WERI-Rb-1 (cell line): ENCODE data around the gene DIP2B.

Source experiments
- DNase-seq: peaks from one replicate; pipeline ENCODE4 v3.0.0-alpha.2; 2020
- H3K27ac ChIP-seq: fragments of 250-450 bp; sonication (Bioruptor Pico); 2 replicates; pipeline ENCODE4 v1.5.1; 2020; ENCODE audit warnings: mild to moderate bottlenecking, moderate library complexity
- H3K27me3 ChIP-seq: fragments of 250-450 bp; sonication (Bioruptor Pico); 2 replicates; pipeline ENCODE4 v1.5.1; 2021; ENCODE audit warnings: mild to moderate bottlenecking, low read depth, moderate library complexity; ENCODE audit not compliant: insufficient read depth, severe bottlenecking
- H3K36me3 ChIP-seq: fragments of 250-450 bp; sonication (Bioruptor Pico); 2 replicates; pipeline ENCODE4 v1.5.1; 2020; ENCODE audit warnings: mild to moderate bottlenecking, moderate library complexity
- H3K4me3 ChIP-seq: 2 replicates; pipeline ENCODE4 v1.5.1; 2011; ENCODE audit warnings: low read depth, mild to moderate bottlenecking, control low read depth, low read length
- H3K9me3 ChIP-seq: fragments of 250-450 bp; sonication (Bioruptor Pico); 2 replicates; pipeline ENCODE4 v1.5.1; 2021; ENCODE audit warnings: mild to moderate bottlenecking, moderate library complexity; ENCODE audit not compliant: severe bottlenecking
- CTCF ChIP-seq: IDR thresholded peaks from 2 replicates; pipeline ENCODE4 v1.5.1; 2011; ENCODE audit warnings: low read depth, mild to moderate bottlenecking, control low read depth, inconsistent platforms, low read length

The DIP2B gene

GRCh38 chr12:50626026-50626425 is 121.2 kb downstream of the DIP2B start:
- Histone ChIP-seq H3K27ac (no peak overlapping the region), H3K4me3 (no peak overlapping the region), H3K27me3 (no peaks in the 10 kb centered on the region), H3K36me3 (peaks cover 5% of the 10 kb centered on the region), H3K9me3 (no peaks in the 10 kb centered on the region)
- no peak for TF ChIP-seq CTCF
- no peak for DNase-seq

- H3K27ac ChIP-seq: no peak overlapping the region
- no peaks in the 10 kb centered on the region for H3K27me3 ChIP-seq
- DNase-seq: no peak
- no peak overlapping the region for H3K4me3 ChIP-seq
- no peaks in the 10 kb centered on the region for H3K9me3 ChIP-seq
- TF ChIP-seq CTCF: no peak
- peaks cover 9% of the 10 kb centered on the region for H3K36me3 ChIP-seq
Measured at GRCh38 chr12:50627491-50627890, 122.7 kb downstream of the DIP2B start.

GRCh38 chr12:50628394-50628793 is 123.6 kb downstream of the DIP2B start:
- TF ChIP-seq CTCF: no peak
- no peak for DNase-seq
- H3K36me3 ChIP-seq: peaks cover 9% of the 10 kb centered on the region
- H3K27ac ChIP-seq: no peak overlapping the region
- no peak overlapping the region for H3K4me3 ChIP-seq
- no peaks in the 10 kb centered on the region for H3K27me3 ChIP-seq
- no peaks in the 10 kb centered on the region for H3K9me3 ChIP-seq

- H3K36me3 ChIP-seq: peaks cover 4% of the 10 kb centered on the region; the same call in 1 of the 2 replicates
- H3K4me3 ChIP-seq: no peak overlapping the region
- no peaks in the 10 kb centered on the region for H3K9me3 ChIP-seq
- no peaks in the 10 kb centered on the region for H3K27me3 ChIP-seq
- no peak for DNase-seq
- no peak for TF ChIP-seq CTCF
- H3K27ac ChIP-seq: no peak overlapping the region
Measured at GRCh38 chr12:50633955-50634354, 129.2 kb downstream of the DIP2B start.

- no peaks in the 10 kb centered on the region for H3K9me3 ChIP-seq
- TF ChIP-seq CTCF: no peak
- peaks cover 4% of the 10 kb centered on the region; the same call in 1 of the 2 replicates for H3K36me3 ChIP-seq
- no peaks in the 10 kb centered on the region for H3K27me3 ChIP-seq
- no peak for DNase-seq
- H3K27ac ChIP-seq: no peak overlapping the region
- no peak overlapping the region for H3K4me3 ChIP-seq
Measured at GRCh38 chr12:50634379-50634778, 129.6 kb downstream of the DIP2B start.

GRCh38 chr12:50635364-50635763 is 130.6 kb downstream of the DIP2B start:
- TF ChIP-seq CTCF: no peak
- no peak overlapping the region for H3K27ac ChIP-seq
- DNase-seq: no peak
- H3K36me3 ChIP-seq: peaks cover 4% of the 10 kb centered on the region; the same call in 1 of the 2 replicates
- no peak overlapping the region for H3K4me3 ChIP-seq
- H3K9me3 ChIP-seq: no peaks in the 10 kb centered on the region
- H3K27me3 ChIP-seq: no peaks in the 10 kb centered on the region
